Ishikawa (cell line): ENCODE data around the gene STAC3.

Experiments used
- EP300 ChIP-seq: IDR thresholded peaks from 2 replicates; pipeline ENCODE4 v1.6.1; 2012; ENCODE audit warnings: borderline replicate concordance
- RAD21 ChIP-seq: IDR thresholded peaks from 2 replicates; pipeline ENCODE4 v1.6.1; 2012; ENCODE audit warnings: low read depth
- TEAD4 ChIP-seq: IDR thresholded peaks from 2 replicates; pipeline ENCODE4 v1.6.1; 2012
- TF ChIP-seq, protein P1 (sequence below): IDR thresholded peaks from 2 replicates; pipeline ENCODE4 v1.6.1; 2012; ENCODE audit warnings: low read depth, mild to moderate bottlenecking
- TF ChIP-seq, protein P2 (sequence below): IDR thresholded peaks from 2 replicates; pipeline ENCODE4 v1.6.1; 2012

DNA sequence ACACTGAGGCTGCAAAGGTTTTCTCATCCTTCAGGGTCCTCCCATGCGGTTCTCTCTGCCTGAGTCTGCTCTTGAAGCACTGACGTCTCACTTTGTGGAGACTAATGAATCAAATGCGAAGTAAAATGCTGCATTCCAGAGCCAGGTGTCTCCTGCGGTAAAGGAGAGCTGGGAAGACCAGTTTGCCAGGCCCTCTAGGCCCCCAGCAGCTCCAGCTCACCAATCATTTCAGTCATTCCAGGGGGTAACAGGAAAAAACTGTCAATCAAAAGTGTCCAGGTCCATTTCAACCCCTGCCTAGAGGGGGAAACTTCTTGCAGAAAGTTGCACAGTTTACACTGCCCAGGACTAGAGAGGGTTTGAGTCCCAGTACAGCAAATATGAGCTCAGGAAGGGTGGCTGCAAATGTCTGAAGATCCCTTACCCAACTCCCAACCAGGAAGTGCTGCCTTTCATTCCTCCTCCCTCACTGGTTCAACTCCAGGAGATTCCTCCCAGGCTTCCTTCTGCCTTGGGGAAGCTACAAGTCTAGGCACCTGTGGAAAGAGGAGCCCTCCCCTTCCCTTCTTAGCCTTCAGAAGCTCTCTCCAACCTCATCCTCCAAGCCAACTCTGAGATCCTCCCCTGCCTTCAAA lies 37.1 kb downstream of the STAC3 start:
- TF ChIP-seq, protein P1, sequence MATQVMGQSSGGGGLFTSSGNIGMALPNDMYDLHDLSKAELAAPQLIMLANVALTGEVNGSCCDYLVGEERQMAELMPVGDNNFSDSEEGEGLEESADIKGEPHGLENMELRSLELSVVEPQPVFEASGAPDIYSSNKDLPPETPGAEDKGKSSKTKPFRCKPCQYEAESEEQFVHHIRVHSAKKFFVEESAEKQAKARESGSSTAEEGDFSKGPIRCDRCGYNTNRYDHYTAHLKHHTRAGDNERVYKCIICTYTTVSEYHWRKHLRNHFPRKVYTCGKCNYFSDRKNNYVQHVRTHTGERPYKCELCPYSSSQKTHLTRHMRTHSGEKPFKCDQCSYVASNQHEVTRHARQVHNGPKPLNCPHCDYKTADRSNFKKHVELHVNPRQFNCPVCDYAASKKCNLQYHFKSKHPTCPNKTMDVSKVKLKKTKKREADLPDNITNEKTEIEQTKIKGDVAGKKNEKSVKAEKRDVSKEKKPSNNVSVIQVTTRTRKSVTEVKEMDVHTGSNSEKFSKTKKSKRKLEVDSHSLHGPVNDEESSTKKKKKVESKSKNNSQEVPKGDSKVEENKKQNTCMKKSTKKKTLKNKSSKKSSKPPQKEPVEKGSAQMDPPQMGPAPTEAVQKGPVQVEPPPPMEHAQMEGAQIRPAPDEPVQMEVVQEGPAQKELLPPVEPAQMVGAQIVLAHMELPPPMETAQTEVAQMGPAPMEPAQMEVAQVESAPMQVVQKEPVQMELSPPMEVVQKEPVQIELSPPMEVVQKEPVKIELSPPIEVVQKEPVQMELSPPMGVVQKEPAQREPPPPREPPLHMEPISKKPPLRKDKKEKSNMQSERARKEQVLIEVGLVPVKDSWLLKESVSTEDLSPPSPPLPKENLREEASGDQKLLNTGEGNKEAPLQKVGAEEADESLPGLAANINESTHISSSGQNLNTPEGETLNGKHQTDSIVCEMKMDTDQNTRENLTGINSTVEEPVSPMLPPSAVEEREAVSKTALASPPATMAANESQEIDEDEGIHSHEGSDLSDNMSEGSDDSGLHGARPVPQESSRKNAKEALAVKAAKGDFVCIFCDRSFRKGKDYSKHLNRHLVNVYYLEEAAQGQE, result no peak
- TF ChIP-seq EP300, result no peak; the same call in 1 of the 2 replicates
- no peak for TF ChIP-seq RAD21
- TF ChIP-seq, protein P2, sequence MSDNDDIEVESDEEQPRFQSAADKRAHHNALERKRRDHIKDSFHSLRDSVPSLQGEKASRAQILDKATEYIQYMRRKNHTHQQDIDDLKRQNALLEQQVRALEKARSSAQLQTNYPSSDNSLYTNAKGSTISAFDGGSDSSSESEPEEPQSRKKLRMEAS, result no peak
- no peak for TF ChIP-seq TEAD4
